Embryonic facial prominence (tissue), 1 donor: Measurements from ENCODE around the gene CXADR.

Source experiments
- DNase-seq: peaks from one replicate; pipeline ENCODE4 v3.0.0-alpha.2; 2016; ENCODE audit errors: extremely low spot score

Gene CXADR

GRCh38 chr21:17542371-17543011, 29.6 kb downstream of the CXADR start:
- no peak for DNase-seq

- DNase-seq = no peak
Observed at GRCh38 chr21:17545007-17545406, 32.2 kb downstream of the CXADR start.

DNA sequence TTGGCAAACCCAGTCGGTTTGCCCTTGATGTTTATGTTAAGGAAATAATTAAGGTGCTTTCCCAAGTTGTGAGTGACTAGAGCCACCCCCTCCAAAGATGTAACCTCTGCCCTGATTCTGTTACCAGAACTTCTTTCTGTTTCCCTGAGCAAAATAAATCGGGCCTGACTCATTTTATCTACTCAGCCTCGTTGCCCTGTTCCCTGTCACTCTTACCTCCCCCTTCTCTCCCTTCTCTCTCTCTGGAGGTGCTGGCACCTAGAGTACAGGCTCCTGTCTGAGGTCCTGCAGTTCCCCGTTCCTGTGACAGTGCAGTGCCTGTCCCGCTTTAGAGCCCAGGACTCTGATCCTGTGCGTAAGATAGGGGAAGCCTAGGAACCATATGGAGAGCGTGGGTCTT, 35.4 kb downstream of the CXADR start:
- DNase-seq = no peak

DNA sequence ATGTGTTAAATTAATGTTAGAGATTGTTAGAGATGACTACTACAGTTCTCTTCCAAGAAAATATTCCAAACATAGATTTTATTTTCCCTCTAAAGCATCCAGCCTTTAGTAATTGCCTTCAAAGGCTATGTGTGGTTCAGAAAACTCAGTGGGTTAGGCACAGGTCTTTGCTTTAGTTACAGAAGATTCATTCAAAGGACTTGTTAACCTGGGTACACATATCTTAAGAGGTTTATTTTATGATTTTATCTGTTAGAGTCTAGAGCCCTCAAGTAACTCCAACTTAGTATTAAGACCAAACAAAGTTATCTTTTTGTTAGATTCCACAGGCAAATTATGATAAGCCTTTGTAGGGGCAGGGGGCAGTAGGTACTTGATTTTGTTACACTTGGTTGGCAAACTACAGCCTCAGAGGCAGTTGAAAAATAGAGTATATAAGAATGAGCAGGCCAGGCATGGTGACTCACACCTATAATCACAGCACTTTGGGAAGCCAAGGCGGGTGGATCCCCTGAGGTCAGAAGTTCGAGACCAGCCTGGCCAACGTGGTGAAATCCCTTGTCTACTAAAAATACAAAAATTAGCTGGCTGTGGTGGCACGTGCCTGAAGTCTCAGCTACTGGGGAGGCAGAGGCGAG, 37.9 kb downstream of the CXADR start:
- DNase-seq = no peak

DNA sequence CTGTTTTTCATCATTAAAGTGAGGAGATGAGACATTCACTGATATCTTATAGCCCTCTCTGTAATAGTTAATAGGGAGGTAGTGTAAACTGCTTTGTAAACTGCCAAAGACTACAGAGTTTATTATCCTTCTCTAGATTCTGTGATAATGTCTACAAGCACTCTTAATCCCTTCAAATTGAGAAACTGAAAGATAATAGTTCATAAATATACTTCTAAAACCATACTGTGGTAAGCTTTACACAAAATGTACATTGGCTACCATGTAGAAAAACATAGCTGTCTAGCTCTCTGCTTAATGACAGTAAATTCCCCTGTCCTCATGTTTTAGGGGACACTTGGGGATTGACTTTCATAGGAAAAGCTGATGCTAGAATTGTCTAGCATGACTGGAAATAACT, 39.6 kb downstream of the CXADR start:
- DNase-seq = no peak

GRCh38 chr21:17554120-17554519, 41.3 kb downstream of the CXADR start:
- no peak for DNase-seq

DNA sequence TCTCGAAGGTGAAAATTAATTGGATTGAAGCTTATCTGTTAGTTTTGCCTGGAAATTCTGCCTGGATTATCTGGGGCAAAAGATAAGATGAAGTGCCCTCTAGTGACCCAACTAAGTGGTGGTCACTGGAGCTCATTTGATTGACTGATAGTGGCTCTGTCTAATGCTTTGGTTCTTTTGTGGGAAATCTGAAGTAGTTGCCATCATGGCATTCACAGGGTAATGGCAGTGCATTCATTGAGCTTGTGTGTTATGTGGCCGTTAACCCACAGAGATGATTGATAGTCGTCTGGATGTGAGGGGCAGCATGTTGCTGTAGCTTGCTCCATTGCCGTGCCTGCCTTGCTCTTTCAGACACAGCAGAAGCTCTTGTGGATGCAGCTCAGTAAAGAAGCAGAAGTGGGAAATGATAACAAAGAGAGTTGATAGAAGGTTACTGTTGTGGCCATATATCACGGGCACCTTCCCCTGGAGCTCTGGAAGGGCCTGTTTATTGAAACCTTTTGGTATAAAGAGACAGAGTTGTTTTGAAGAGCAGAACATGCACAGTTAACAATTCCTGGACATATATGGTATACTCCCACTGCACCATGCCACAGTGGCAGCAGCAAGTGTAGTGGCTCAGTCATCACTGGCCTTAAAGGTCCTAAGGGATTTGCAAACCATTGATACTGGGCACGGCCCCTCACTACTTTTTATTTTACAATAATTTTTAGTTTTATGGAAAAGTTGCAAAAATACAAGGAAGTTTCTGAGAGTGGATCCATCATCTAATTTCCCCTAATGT, 42.0 kb downstream of the CXADR start:
- DNase-seq = no peak

- DNase-seq = no peak
Observed at GRCh38 chr21:17560377-17561025, 47.7 kb downstream of the CXADR start.

- no peak for DNase-seq
Observed at GRCh38 chr21:17570786-17571185, 57.9 kb downstream of the CXADR start.

- DNase-seq = no peak
Observed at GRCh38 chr21:17572431-17572830, 59.6 kb downstream of the CXADR start.

DNA sequence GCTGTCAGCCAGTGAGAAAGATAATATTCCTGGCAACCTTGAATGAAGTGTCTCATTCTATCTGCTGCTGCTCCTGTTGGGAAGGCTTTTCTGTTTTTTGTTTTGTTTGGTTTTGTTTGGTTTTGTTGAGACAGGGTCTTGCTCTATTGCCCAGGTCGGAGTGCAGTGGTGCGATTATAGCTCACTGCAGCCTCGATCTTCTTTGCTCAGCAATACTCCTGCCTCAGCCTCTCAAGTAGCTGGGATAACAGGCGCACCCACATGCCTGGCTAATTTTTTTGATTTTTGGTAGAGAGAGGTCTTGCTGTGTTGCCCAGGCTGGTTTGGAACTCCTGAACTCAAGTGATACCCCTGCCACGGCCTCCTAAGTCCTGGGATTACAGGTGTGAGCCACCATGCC, 62.2 kb downstream of the CXADR start:
- DNase-seq = no peak

DNA sequence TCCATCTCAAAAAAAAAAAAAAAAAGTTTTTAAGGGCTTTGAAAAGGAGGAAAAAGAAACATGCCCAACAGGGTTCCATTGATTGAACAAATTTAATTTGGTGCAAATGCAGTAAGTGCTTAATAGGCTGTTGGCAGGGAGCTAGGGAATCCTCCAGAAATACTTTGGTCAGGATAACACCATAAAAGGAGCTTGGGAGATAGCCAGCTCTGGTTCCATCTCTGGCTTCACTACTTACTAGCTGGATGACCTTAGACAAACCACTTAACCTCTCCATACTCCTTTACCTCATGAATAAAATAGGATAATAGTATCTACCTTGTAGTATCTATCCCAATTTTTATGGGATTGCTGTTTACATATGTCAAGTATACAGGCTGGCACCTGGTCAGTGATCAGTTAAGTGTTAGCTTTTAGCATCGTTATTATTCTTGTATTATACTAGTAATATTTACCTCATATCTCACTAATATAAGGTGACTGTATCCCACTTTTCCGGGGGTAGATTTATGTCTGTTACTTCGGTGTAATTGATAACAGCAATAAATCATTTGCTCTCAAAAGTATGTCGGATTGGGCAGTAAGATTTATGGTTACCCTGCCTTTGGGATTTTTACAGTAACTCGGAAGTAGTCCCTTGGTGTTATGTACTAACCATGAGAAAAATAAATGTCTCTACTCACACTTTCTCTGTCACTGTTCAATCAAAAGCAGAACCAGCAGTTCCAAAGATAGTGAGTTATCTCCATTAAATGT, 63.4 kb downstream of the CXADR start:
- no peak for DNase-seq

DNA sequence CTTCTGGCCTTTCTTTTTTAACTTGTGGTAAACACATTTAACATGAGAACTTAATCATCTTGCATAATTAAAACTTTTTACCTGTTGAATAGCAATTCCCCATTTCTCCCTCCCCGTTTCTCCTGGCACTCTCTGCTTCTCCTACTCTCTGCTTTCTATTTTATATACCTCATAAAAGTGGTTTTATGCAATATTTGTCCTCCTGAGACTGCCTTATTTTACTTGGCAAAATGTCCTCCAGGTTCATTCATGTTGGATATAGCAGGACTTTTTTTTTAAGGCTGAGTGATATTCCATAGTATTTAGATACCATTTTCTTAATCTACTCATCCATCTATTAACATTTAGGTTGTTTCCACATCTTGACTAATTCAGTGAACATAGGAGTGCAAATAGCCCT, 64.9 kb downstream of the CXADR start:
- no peak for DNase-seq

DNA sequence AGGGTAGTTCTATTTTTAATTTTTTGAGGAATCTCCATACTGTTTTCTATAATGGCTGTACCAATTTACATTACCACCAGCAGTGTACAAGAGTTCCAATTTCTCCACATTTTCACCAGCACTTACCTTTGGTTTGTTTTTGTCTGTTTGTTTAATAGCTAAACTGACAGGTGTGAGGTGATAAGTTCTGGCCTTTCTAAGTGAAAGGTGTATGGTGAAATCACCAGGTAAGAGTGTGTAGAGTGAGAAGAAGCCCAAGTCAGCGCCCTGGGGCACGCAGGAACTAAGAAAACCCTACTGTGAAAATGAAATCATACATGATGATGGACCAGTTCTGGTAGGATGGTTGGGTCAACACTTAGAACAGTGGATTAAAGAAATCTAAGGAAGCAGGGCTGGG, 65.3 kb downstream of the CXADR start:
- no peak for DNase-seq

DNA sequence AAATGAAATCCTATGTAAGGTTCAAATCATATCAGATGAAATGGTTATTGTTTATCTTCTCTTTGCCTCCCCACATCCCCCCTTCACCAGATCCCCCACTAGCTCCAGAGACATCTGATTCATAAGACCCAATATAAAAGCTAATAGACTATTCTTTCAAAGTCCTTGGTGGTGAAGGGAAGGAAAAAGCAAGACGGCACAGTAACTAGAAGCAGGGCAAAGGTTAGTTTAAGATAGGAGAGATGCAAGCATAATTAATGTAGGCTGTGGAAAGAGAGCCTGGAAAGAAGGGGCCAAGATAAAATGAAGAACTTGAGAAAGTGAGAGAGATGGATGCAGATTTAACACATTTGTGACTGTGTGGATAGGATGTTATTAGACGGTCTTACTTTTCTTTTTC, 66.0 kb downstream of the CXADR start:
- DNase-seq = no peak

GRCh38 chr21:17580319-17580718, 67.5 kb downstream of the CXADR start:
- DNase-seq = no peak

GRCh38 chr21:17583898-17584297, 71.1 kb downstream of the CXADR start:
- DNase-seq = no peak

DNA sequence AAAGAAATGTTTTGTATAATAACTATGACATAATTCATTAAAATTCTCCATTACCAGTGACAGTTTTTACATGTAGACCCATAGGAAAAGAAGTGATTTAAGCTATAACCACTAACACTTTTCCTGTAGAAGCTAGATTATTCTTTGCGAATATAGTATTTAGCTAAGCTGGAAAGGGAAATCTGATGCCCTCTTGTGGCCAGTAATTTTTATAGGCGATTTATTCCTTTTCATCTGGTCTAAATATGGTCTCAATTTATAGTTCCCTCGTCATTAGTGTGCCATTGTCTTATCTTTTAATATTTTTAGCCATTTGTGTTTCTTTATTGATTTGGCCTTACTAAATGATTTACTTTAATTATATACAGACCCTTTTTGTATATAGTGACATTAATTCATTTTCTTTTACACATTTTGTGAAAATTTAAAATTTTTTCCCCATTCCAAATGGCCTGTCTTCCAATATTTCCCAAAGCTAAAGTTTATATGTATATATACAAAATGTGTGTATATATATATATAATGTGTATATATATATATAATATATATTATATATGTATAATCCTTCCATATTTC, 73.1 kb downstream of the CXADR start:
- peak; percentile 20 for DNase-seq

- DNase-seq = no peak
Observed at GRCh38 chr21:17590430-17590829, 77.6 kb downstream of the CXADR start.

DNA sequence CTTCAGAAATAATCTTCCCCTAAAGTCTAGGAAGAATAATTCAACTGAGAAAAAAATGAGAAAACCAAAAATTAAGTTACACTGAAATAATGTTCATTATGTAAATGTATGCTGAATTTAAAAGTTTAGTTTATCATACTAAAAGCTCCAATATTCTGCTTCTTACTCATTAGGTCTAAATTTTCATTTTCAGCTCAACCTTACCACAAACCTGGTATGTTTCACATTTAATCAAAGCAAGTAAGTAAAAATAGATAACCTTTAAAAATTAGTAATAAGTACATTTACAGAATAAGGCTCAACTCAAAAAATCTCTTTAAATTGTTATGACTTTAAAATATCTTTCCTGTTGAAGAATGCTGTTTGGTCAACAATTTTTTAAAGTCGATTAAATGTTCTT, 84.8 kb downstream of the CXADR start:
- no peak for DNase-seq

DNA sequence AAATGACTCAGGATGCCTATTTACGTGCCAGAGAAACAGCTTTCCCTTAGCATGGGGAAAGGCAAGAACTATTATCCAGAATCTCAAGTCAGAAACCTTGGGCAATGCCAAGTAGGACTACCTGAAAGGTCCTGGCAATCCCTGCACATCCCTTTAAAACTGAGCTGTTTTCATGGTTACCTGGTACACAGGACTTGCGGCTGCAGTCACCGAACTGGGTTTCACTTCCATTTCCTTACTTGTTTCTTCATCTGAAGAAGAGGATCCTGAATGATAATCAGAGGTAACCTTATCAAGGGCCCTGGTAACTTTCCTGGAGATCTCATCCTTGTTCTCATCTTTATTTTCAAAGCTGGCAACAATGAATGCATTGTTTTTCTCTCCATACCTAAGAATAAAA, 85.6 kb downstream of the CXADR start:
- DNase-seq = no peak

- no peak for DNase-seq
Observed at GRCh38 chr21:17602874-17603273, 90.0 kb downstream of the CXADR start.
